H1 (cell line): ENCODE results near the gene ZBTB46. TPM values are rescaled to one million over a fixed set of nuclear protein-coding genes. Genes with fewer than 3 reads are reported as not detected.

Source experiments
- CTCF ChIA-PET: fragments of 300-600 bp; sonication (Branson Sonifier 250); formaldehyde crosslinking; loops from one replicate; lab custom pipeline; 2021; ENCODE audit not compliant: partially characterized antibody; lab: Charles Lee
- POLR2A ChIA-PET: fragments of 300-600 bp; sonication (Branson Sonifier 250); formaldehyde crosslinking; loops from one replicate; lab custom pipeline; 2021; ENCODE audit warnings: inconsistent platforms; ENCODE audit not compliant: partially characterized antibody; lab: Charles Lee
- DNase-seq, 2 experiments: peaks; one replicate each; pipeline versions ENCODE4 v3.0.0 to v3.0.0-alpha.2; 2010 to 2022; ENCODE audit warnings: low spot score in 2 of 2, low read depth in 1 of 2, mixed read lengths in 1 of 2
- FAIRE-seq: peaks from 2 replicates; lab custom pipeline; 2011; peaks lifted over from hg19 to GRCh38; lab: Jason Lieb, UNC
- H2AFZ ChIP-seq: 2 replicates; pipeline ENCODE4 v1.8.1; 2012; ENCODE audit warnings: low read length, inconsistent platforms
- H2AK5ac ChIP-seq: 2 replicates; pipeline ENCODE4 v1.6.1; 2013; ENCODE audit warnings: low read depth, low read length
- H2BK120ac ChIP-seq: replicated peaks from 2 replicates; pipeline ENCODE3; 2013; ENCODE audit warnings: low read depth, low read length, inconsistent platforms
- H2BK12ac ChIP-seq: 2 replicates; pipeline ENCODE4 v1.6.1; 2013; ENCODE audit warnings: low read depth, low read length
- H2BK15ac ChIP-seq: 2 replicates; pipeline ENCODE4 v1.6.1; 2013; ENCODE audit warnings: low read length
- H2BK20ac ChIP-seq: 2 replicates; pipeline ENCODE4 v1.6.1; 2013; ENCODE audit warnings: low read length
- H2BK5ac ChIP-seq: 2 replicates; pipeline ENCODE4 v1.6.1; 2013; ENCODE audit warnings: low read depth, low read length
- H3K14ac ChIP-seq: 2 replicates; pipeline ENCODE4 v1.6.1; 2013; ENCODE audit warnings: inconsistent platforms; ENCODE audit not compliant: insufficient read length
- H3K18ac ChIP-seq: 2 replicates; pipeline ENCODE4 v1.6.1; 2013; ENCODE audit warnings: low read length; ENCODE audit errors: extremely low read depth
- H3K23ac ChIP-seq: 2 replicates; pipeline ENCODE4 v1.6.1; 2013; ENCODE audit warnings: inconsistent platforms; ENCODE audit not compliant: insufficient read length
- H3K23me2 ChIP-seq: 2 replicates; pipeline ENCODE4 v1.6.1; 2013; ENCODE audit warnings: low read depth, low read length
- H3K27ac ChIP-seq: 2 replicates; pipeline ENCODE4 v1.6.1; 2011; ENCODE audit warnings: low read depth, low read length, inconsistent platforms
- H3K27me3 ChIP-seq, 4 experiments: replicated peaks in 1 of 4; 1 replicate in 1 of 4; 2 replicates in 3 of 4; pipeline versions ENCODE4 v1.6.1 to v1.8.1; 2011 to 2013; ENCODE audit warnings: low read length in 3 of 4, mild to moderate bottlenecking in 3 of 4, inconsistent platforms in 2 of 4, mixed read lengths in 2 of 4, moderate library complexity in 1 of 4; ENCODE audit not compliant: control insufficient read depth in 3 of 4, insufficient read depth in 3 of 4; ENCODE audit errors: extremely low read depth in 1 of 4
- H3K36me3 ChIP-seq, 4 experiments: 2 replicates each; pipeline versions ENCODE4 v1.6.1 to v1.8.1; 2011 to 2013; ENCODE audit warnings: mild to moderate bottlenecking in 4 of 4, low read length in 3 of 4, moderate library complexity in 2 of 4, control low read depth in 1 of 4, inconsistent platforms in 1 of 4; ENCODE audit not compliant: insufficient read depth in 4 of 4, control insufficient read depth in 2 of 4
- H3K4ac ChIP-seq: replicated peaks from 2 replicates; pipeline ENCODE3; 2013; ENCODE audit warnings: low read length, low read depth, mixed read lengths, inconsistent platforms; ENCODE audit not compliant: insufficient read length
- H3K4me1 ChIP-seq, 4 experiments: replicated peaks in 1 of 4; 1 replicate in 1 of 4; 2 replicates in 3 of 4; pipeline versions ENCODE4 v1.6.1 to v1.8.1; 2011 to 2013; ENCODE audit warnings: low read length in 3 of 4, inconsistent platforms in 2 of 4, mixed read lengths in 1 of 4; ENCODE audit not compliant: insufficient read depth in 4 of 4, control insufficient read depth in 3 of 4
- H3K4me2 ChIP-seq, 2 experiments: 2 replicates each; pipeline versions ENCODE4 v1.6.1 to v1.8.1; 2011 to 2013; ENCODE audit warnings: low read depth in 2 of 2, low read length in 2 of 2, control low read depth in 1 of 2, inconsistent platforms in 1 of 2, mild to moderate bottlenecking in 1 of 2; ENCODE audit not compliant: insufficient read depth in 1 of 2
- H3K4me3 ChIP-seq, 4 experiments: fragments of 200-600, 300-600 bp in 1 of 4; sonication (generic), shearing (Covaris generic), sonication (Bioruptor Twin) in 1 of 4; 2 replicates each; pipeline versions ENCODE4 v1.5.1 to v1.8.1; 2011 to 2016; ENCODE audit warnings: low read length in 4 of 4, low read depth in 3 of 4, control low read depth in 2 of 4, inconsistent platforms in 2 of 4, mild to moderate bottlenecking in 2 of 4, mixed read lengths in 1 of 4, moderate library complexity in 1 of 4; ENCODE audit not compliant: insufficient read depth in 2 of 4; ENCODE audit errors: extremely low read depth in 1 of 4
- H3K56ac ChIP-seq: replicated peaks from 2 replicates; pipeline ENCODE3; 2013; ENCODE audit warnings: low read depth, mild to moderate bottlenecking, mixed read lengths, low read length, inconsistent platforms; ENCODE audit not compliant: insufficient read length
- H3K79me1 ChIP-seq: 2 replicates; pipeline ENCODE4 v1.6.1; 2013; ENCODE audit warnings: low read depth, low read length, control low read depth
- H3K79me2 ChIP-seq, 2 experiments: 2 replicates each; pipeline versions ENCODE4 v1.6.1 to v1.8.1; 2012 to 2013; ENCODE audit warnings: low read length in 2 of 2, mild to moderate bottlenecking in 2 of 2, inconsistent platforms in 1 of 2; ENCODE audit not compliant: insufficient read depth in 2 of 2, control insufficient read depth in 1 of 2
- H3K9ac ChIP-seq, 4 experiments: replicated peaks in 1 of 4; 1 replicate in 1 of 4; 2 replicates in 3 of 4; pipeline versions ENCODE4 v1.6.1 to v1.8.1; 2011 to 2013; ENCODE audit warnings: low read depth in 3 of 4, low read length in 3 of 4, control low read depth in 2 of 4, mild to moderate bottlenecking in 2 of 4, moderate library complexity in 2 of 4, inconsistent platforms in 1 of 4; ENCODE audit errors: extremely low read depth in 1 of 4
- H3K9me3 ChIP-seq, 2 experiments: 2 replicates each; pipeline versions ENCODE4 v1.6.1 to v1.8.1; 2012 to 2013; ENCODE audit warnings: mild to moderate bottlenecking in 2 of 2, moderate library complexity in 2 of 2, control low read depth in 1 of 2, inconsistent platforms in 1 of 2, low read depth in 1 of 2, low read length in 1 of 2, mixed read lengths in 1 of 2; ENCODE audit not compliant: insufficient read depth in 2 of 2
- H4K20me1 ChIP-seq, 2 experiments: replicated peaks in 1 of 2; 2 replicates each; pipeline versions ENCODE3 to v1.8.1; 2011 to 2013; ENCODE audit warnings: inconsistent platforms in 2 of 2, low read length in 2 of 2, mild to moderate bottlenecking in 1 of 2; ENCODE audit not compliant: insufficient read depth in 2 of 2, control insufficient read depth in 1 of 2
- H4K5ac ChIP-seq: 2 replicates; pipeline ENCODE4 v1.6.1; 2013; ENCODE audit warnings: low read length, low read depth, mixed read lengths, inconsistent platforms; ENCODE audit not compliant: insufficient read length
- H4K8ac ChIP-seq: 2 replicates; pipeline ENCODE4 v1.8.0; 2013; ENCODE audit warnings: mild to moderate bottlenecking, moderate library complexity, low read length, inconsistent platforms; ENCODE audit not compliant: insufficient read depth; ENCODE audit errors: extremely low read depth
- H4K91ac ChIP-seq: replicated peaks from 2 replicates; pipeline ENCODE3; 2013; ENCODE audit warnings: low read length, mixed read lengths, inconsistent platforms; ENCODE audit not compliant: insufficient read length
- CBX5 ChIP-seq: fragments of 300-800, 300-1000 bp; sonication (generic); IDR thresholded peaks from 2 replicates; pipeline ENCODE4 v1.7.1; 2016; ENCODE audit warnings: antibody characterized with exemption, low read length, low read depth
- EGR1 ChIP-seq: IDR thresholded peaks from 2 replicates; pipeline ENCODE4 v1.6.1; 2011; ENCODE audit warnings: low read depth, low read length, borderline replicate concordance
- SAP30 ChIP-seq: fragments of 300-600 bp; sonication (generic); IDR thresholded peaks from 2 replicates; pipeline ENCODE4 v1.7.1; 2012; ENCODE audit warnings: low read length, moderate library complexity, mild to moderate bottlenecking, inconsistent platforms; ENCODE audit not compliant: insufficient read depth, insufficient replicate concordance
- WGBS, 2 experiments: shearing (Covaris generic) in 1 of 2; methylation state at CpG; one replicate each; pipeline versions ENCODE4 v1.1.6 to v1.1.7; 2013 to 2015; ENCODE audit warnings: low lambda C conversion rate in 2 of 2, mixed read lengths in 2 of 2, inconsistent platforms in 1 of 2, low coverage in 1 of 2, missing lambda C conversion rate in 1 of 2; ENCODE audit not compliant: insufficient replicate concordance in 2 of 2, insufficient coverage in 1 of 2, insufficient read length in 1 of 2; ENCODE audit errors: extremely low coverage in 1 of 2, missing lambda C conversion rate in 1 of 2; 5-methylcytosine and 5-hydroxymethylcytosine counted together
- polyA plus RNA-seq, 7 experiments: library from polyadenylated mRNA; depleted of rRNA in 3 of 7; stranded (reverse) in 5 of 7; unstranded in 2 of 7; fragments of >200 nt in 5 of 7; fragments of 200-250 nt in 2 of 7; gene quantifications; 1 replicate in 5 of 7; 2 replicates in 1 of 7; 4 replicates in 1 of 7; pipeline versions ENCODE4 v1.2.1 to v1.2.3, GENCODE V29; 2011 to 2013; ENCODE audit warnings: missing spikeins in 2 of 7, mixed read lengths in 2 of 7
- total RNA-seq: library from RNA; stranded (reverse); fragmentation: NEBNext Ultra II Directional; extraction: Animal tissue kit (Norgen Biotek cat#: 25700); gene quantifications from 2 replicates; pipeline ENCODE4 v1.2.1, GENCODE V29; 2021

ZBTB46 gene
- total and polyA plus RNA-seq, 2 of the 8 experiments (the other 6 are each of a cell fraction or from before 2014, with no cell fraction given): 6.4 to 22.4 TPM

DNA sequence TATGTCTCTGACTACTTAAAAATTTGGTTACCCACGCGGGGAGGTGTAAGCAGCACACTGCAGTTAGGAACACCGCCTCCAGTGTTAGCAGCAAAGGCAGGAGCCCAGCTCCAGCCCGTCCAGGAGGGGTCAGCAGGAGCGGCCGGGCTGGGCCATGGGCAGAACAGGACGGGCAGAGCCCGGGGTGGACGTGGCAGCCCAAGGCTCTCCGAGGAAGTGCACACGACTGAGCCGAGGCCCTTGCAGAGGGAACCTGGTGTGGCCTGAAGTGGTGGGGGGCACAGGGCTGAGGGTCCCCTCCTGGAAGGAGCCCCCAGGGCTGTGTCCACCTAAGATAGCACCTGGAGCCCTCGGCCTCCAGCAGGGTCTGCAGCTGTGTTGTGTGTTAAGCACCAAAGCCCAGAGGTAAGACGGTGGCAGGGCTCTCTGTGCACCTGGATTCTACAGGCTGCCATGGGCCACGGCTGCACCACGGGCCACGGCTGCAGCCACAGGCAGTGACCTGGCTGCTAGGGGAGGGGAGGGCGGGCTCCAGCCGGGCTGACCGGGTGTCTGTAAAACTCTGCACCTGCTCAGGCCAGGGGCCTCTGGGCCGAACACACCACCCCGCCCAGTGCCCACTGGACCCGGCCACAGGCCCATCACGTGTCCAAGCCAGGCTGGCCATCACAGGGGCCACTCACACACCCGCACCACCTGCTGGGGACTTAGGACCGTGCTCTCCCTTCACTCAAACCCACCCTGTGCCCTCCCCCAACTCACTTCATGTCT is 84.9 kb downstream of the ZBTB46 start:
- Histone ChIP-seq H2BK12ac (no peak overlapping the region), H3K18ac (no peak overlapping the region), H3K56ac (no peak overlapping the region), H3K9ac (no peak overlapping the region), H3K23ac (no peak overlapping the region), H3K23me2 (no peaks in the 10 kb centered on the region), H3K36me3 (peaks cover 0 to 12% (median 6%) of the 10 kb centered on the region in 4 experiments; a peak in 4 of 8 replicates), H3K4me3 (no peak overlapping the region), H3K27ac (no peak overlapping the region), H3K79me2 (no peaks in the 10 kb centered on the region), H4K5ac (no peak overlapping the region), H4K20me1 (peaks cover 0 to 3% of the 10 kb centered on the region in 2 experiments), H3K27me3 (no peaks in the 10 kb centered on the region), H4K91ac (no peak overlapping the region), H2AFZ (no peak overlapping the region), H4K8ac (no peak overlapping the region), H3K9me3 (no peaks in the 10 kb centered on the region), H3K4me2 (no peak overlapping the region), H3K79me1 (no peaks in the 10 kb centered on the region; the same call in 1 of the 2 replicates), H2AK5ac (no peak overlapping the region), H2BK20ac (no peak overlapping the region), H3K14ac (no peak overlapping the region), H3K4me1 (peaks cover 0 to 14% (median 6%) of the 10 kb centered on the region in 4 experiments; a peak in 6 of 7 replicates), H2BK120ac (no peak overlapping the region), H2BK15ac (no peak overlapping the region), H2BK5ac (no peak overlapping the region), H3K4ac (no peak overlapping the region)
- POLR2A ChIA-PET: interaction anchor here (1.3 to 1.8 kb wide), 2 partner anchors 8 to 10 kb away, joined by 4 to 6 read pairs; partner anchors contain the start of gene LIME1
- WGBS, 2 experiments: 96% methylated on average over 17 of the region's 26 CpGs; no CpG with 5 or more reads in 1 of the 2 experiments
- FAIRE-seq (no peak), DNase-seq (no peak)
- CTCF ChIA-PET: interaction anchor here (0.9 kb wide), 1 partner anchor 10 kb away, joined by 3 read pairs; the partner anchor contains the start of gene LIME1
- no peak for TF ChIP-seq SAP30
- TF ChIP-seq EGR1: peak; percentile 37; the same call in 1 of the 2 replicates
- TF ChIP-seq CBX5: no peak
